Kidney (tissue), 14 donors: ENCODE measurements around the gene PEPD. TPM values are rescaled to one million over a fixed set of nuclear protein-coding genes. Genes with fewer than 3 reads are reported as not detected.

ENCODE experiments used
- DNase-seq, 5 donors: peaks; one replicate each; pipeline ENCODE4 v3.0.0-alpha.2; 2013 to 2020
- FAIRE-seq: peaks from 2 replicates; lab custom pipeline; 2012; peaks lifted over from hg19 to GRCh38; lab: Jason Lieb, UNC
- H3K27ac ChIP-seq, 2 donors: one replicate each; pipeline ENCODE4 v1.7.0; 2013; ENCODE audit warnings: low read depth in 2 of 2, low read length in 2 of 2, inconsistent platforms in 1 of 2
- H3K27me3 ChIP-seq: one replicate; pipeline ENCODE4 v1.7.1; 2013; ENCODE audit warnings: low read length, inconsistent platforms; ENCODE audit not compliant: control insufficient read depth, insufficient read depth
- H3K36me3 ChIP-seq, 3 donors: one replicate each; pipeline versions ENCODE4 v1.7.0 to v1.7.1; 2013; ENCODE audit warnings: low read length in 3 of 3, control low read depth in 1 of 3, inconsistent platforms in 1 of 3; ENCODE audit not compliant: insufficient read depth in 3 of 3, control insufficient read depth in 2 of 3
- H3K4me1 ChIP-seq, 3 donors: one replicate each; pipeline versions ENCODE4 v1.7.0 to v1.7.1; 2013; ENCODE audit warnings: low read length in 3 of 3, inconsistent platforms in 1 of 3, low read depth in 1 of 3; ENCODE audit not compliant: control insufficient read depth in 2 of 3, insufficient read depth in 2 of 3
- H3K4me3 ChIP-seq, 3 donors: one replicate each; pipeline versions ENCODE4 v1.7.0 to v1.8.1; 2013; ENCODE audit warnings: low read length in 3 of 3, control low read depth in 1 of 3, inconsistent platforms in 1 of 3
- H3K9ac ChIP-seq, 3 donors: one replicate each; pipeline versions ENCODE4 v1.7.0 to v1.7.1; 2013; ENCODE audit warnings: low read length in 3 of 3, control low read depth in 1 of 3, inconsistent platforms in 1 of 3
- H3K9me3 ChIP-seq, 3 donors: one replicate each; pipeline versions ENCODE4 v1.7.0 to v1.7.1; 2013; ENCODE audit warnings: low read length in 3 of 3, control low read depth in 1 of 3, inconsistent platforms in 1 of 3; ENCODE audit not compliant: control insufficient read depth in 2 of 3, insufficient read depth in 1 of 3
- CTCF ChIP-seq: IDR thresholded peaks from 3 replicates; pipeline ENCODE4 v1.5.1; 2012; ENCODE audit warnings: mild to moderate bottlenecking, moderate library complexity, borderline replicate concordance; ENCODE audit not compliant: insufficient read depth; ENCODE audit errors: extremely low read depth
- intact Hi-C: fragments of 100-400 bp; cut with DNase I; formaldehyde crosslinking; loops from one replicate; pipeline ENCODE4 v1.11.1; 2022
- polyA plus RNA-seq: library from polyadenylated mRNA; stranded (reverse); fragments of 350-450 nt; fragmentation: Illumina TruSeq; extraction: RNeasy Lipid Tissue Mini Kit (QIAGEN cat#74804); gene quantifications from one replicate; pipeline ENCODE4 v1.2.3, GENCODE V29; 2014; ENCODE audit warnings: low read depth, low replicate concordance; ENCODE audit not compliant: insufficient read depth
- total RNA-seq: library from RNA; stranded (reverse); fragmentation: NEBNext Ultra II Directional; extraction: Animal tissue kit (Norgen Biotek cat#: 25700); gene quantifications from one replicate; pipeline ENCODE4 v1.2.1, GENCODE V29; 2021
- donor health status: control.
- donor health status: control.
- donor health status: control.
- donor health status: control.
- donor health status: control.
- donor health status: DM: yes; HTN: yes; CAD: no.
- donor health status: Normal renal cell carcinoma (clear cell type).

Gene PEPD
- total and polyA plus RNA-seq, 2 donors from 2014 or later, result 71.4 to 402 TPM

- H3K27ac ChIP-seq, result peak overlapping the region in 1 of 2 donors; percentile 11
These were observed 119.0 kb downstream of the PEPD start for GRCh38 chr19:33402421-33403220.

DNA sequence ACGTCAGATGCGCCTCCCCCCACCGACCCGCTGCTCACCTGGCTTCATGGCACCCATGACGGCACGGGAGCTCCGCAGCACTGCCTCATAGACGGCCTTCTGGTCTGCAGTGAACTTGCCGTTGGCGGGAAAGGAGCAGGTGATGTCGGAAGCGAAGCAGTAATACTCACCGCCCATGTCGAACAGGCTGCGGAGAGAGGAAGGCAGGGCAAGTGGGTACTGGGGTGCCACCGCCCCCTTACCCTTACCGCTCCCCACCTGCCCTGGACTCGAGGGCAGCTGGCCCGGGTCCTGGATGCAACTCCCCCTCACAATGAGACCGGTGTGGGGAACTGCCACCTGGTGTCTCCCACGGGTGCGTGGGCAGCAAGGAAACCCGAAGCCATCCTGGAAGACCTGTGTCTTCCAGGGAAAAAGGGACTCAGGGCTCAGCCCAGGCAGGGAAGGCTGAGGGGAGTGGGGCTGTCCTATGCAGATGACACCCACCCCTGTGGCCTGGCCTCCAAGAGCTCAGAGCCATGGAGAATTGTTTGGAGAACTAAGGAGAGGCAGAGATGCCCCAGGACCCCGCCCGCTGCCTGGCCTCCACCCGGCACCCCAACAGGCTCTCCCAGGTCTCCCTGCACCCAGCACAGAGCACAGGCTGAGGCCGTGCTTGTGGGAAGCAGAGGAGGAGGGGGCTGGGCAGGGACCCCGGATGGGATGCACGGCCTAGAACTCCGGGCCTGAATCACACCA lies 119.7 kb downstream of the PEPD start:
- TF ChIP-seq CTCF, result no peak
- FAIRE-seq (no peak), DNase-seq (peak in 2 of 5 donors; percentile 35 to 62)
- H3K27ac ChIP-seq, result no peak overlapping the region
- H3K9me3 ChIP-seq, result no peaks in the 10 kb centered on the region
- peaks cover 0 to 2% (median 0%) of the 10 kb centered on the region in 3 donors for H3K36me3 ChIP-seq
- no peaks in the 10 kb centered on the region for H3K27me3 ChIP-seq
- no peak overlapping the region for H3K9ac ChIP-seq
- peaks cover 0 to 26% (median 3%) of the 10 kb centered on the region in 3 donors for H3K4me1 ChIP-seq
- intact Hi-C loops, result no loop called here
- H3K4me3 ChIP-seq, result no peak overlapping the region

More at GRCh38 chr19:33402421-33403220, 119.0 kb downstream of the PEPD start:
- TF ChIP-seq CTCF, result no peak
- DNase-seq (peak in 2 of 5 donors; percentile 38 to 62), FAIRE-seq (no peak)
- no peak overlapping the region for H3K4me3 ChIP-seq
- peaks cover 0 to 21% (median 3%) of the 10 kb centered on the region in 3 donors for H3K4me1 ChIP-seq
- no peaks in the 10 kb centered on the region for H3K9me3 ChIP-seq
- intact Hi-C loops, result no loop called here
- H3K27me3 ChIP-seq, result no peaks in the 10 kb centered on the region
- H3K9ac ChIP-seq, result no peak overlapping the region
- H3K36me3 ChIP-seq, result peaks cover 0 to 2% (median 0%) of the 10 kb centered on the region in 3 donors

DNA sequence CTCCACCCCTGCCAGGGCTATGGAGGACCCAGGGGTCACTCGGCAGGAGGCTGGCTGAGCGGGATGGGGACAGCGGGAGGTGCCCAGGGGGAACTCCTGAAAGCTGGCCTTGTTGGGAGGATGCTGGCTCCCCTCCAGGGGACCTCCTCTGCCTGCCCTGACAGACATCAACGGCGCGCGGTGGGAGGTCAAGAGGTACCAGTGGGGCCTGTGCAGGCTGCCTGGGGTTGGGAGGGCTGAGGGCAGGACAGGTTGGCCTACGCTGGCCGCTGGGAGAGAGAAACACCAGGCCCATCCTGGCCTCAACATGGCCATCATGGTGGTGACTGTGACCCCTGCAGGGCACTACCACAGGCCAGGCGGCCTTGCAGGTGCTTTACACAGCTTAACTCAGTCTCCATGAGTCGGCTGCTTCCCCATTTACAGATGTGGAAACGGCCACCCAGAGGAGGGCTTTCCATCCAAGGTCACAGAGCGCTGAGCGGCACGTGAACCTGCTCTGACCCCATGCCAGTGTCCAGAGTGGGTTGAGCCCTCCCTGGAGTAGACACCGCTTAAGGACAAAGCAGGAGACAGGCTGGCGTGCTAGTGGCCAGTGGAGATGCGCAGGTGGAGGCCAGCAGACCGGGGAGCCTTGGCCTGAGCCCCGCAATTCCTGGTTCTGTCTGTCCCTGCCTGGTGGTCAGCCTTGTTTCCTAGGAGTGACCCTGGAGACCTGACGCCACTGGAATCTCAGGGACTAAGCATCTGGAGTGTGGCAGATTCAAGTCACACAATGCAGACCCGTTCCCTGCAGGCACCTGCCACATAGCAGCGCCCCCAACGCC lies 120.5 kb downstream of the PEPD start:
- Histone ChIP-seq H3K36me3 (no peaks in the 10 kb centered on the region), H3K4me1 (peaks cover 0 to 29% (median 0%) of the 10 kb centered on the region in 3 donors), H3K27ac (peak overlapping the region in 1 of 2 donors; percentile 23), H3K27me3 (no peaks in the 10 kb centered on the region), H3K9me3 (no peaks in the 10 kb centered on the region), H3K4me3 (no peak overlapping the region), H3K9ac (no peak overlapping the region)
- peak in 2 of 5 donors; percentile 29 to 69 for DNase-seq
- TF ChIP-seq CTCF, result no peak
- FAIRE-seq, result no peak
- intact Hi-C loops, result no loop called here
